Rectal smooth muscle tissue (tissue), 1 donor: Measurements from ENCODE around the gene DDX27.
"Not testable (repeated sequence)": the region's sequence is repeated elsewhere in the genome, so short reads cannot be mapped to it uniquely, and the experiment has no call there.

Experiments
- H3K27ac ChIP-seq: one replicate; pipeline ENCODE4 v1.7.0; 2013; ENCODE audit warnings: low read depth, low read length, inconsistent platforms
- H3K27me3 ChIP-seq: one replicate; pipeline ENCODE4 v1.7.0; 2013; ENCODE audit warnings: low read length; ENCODE audit not compliant: control insufficient read depth, insufficient read depth
- H3K36me3 ChIP-seq: one replicate; pipeline ENCODE4 v1.7.0; 2013; ENCODE audit warnings: low read length; ENCODE audit not compliant: control insufficient read depth, insufficient read depth
- H3K4me1 ChIP-seq: one replicate; pipeline ENCODE4 v1.7.0; 2013; ENCODE audit warnings: low read length; ENCODE audit not compliant: control insufficient read depth, insufficient read depth
- H3K4me3 ChIP-seq: one replicate; pipeline ENCODE4 v1.7.0; 2013; ENCODE audit warnings: low read length
- H3K9ac ChIP-seq: one replicate; pipeline ENCODE4 v1.7.0; 2013; ENCODE audit warnings: low read length

The DDX27 gene

GRCh38 chr20:49185071-49185761, 34.0 kb upstream of the DDX27 start:
- no peak overlapping the region for H3K9ac ChIP-seq

GRCh38 chr20:49186535-49187329, 32.5 kb upstream of the DDX27 start:
- Histone ChIP-seq H3K36me3 (no peaks in the 10 kb centered on the region), H3K4me3 (peak overlapping the region; percentile 78), H3K4me1 (peaks cover 5% of the 10 kb centered on the region), H3K27me3 (no peaks in the 10 kb centered on the region), H3K27ac (peak overlapping the region; percentile 87), H3K9ac (peak overlapping the region; percentile 59)

More at GRCh38 chr20:49185071-49185761, 34.0 kb upstream of the DDX27 start:
- H3K27ac ChIP-seq = no peak overlapping the region
- H3K36me3 ChIP-seq = no peaks in the 10 kb centered on the region
- H3K27me3 ChIP-seq = no peaks in the 10 kb centered on the region
- H3K4me3 ChIP-seq = no peak overlapping the region
- H3K4me1 ChIP-seq = peaks cover 13% of the 10 kb centered on the region

- peak overlapping the region; percentile 78 for H3K4me3 ChIP-seq
- H3K4me1 ChIP-seq = no peaks in the 10 kb centered on the region
- H3K36me3 ChIP-seq = no peaks in the 10 kb centered on the region
- peak overlapping the region; percentile 59 for H3K9ac ChIP-seq
- no peaks in the 10 kb centered on the region for H3K27me3 ChIP-seq
- peak overlapping the region; percentile 87 for H3K27ac ChIP-seq
Observed at GRCh38 chr20:49187330-49187850, 31.8 kb upstream of the DDX27 start.

- Histone ChIP-seq H3K36me3 (no peaks in the 10 kb centered on the region), H3K4me3 (peak within 1 kb of the TSS; percentile 78), H3K27ac (peak within 1 kb of the TSS; percentile 87), H3K4me1 (no peaks in the 10 kb centered on the region), H3K27me3 (no peaks in the 10 kb centered on the region), H3K9ac (peak within 1 kb of the TSS; percentile 59)
Observed at GRCh38 chr20:49187851-49188641, 31.2 kb upstream of the DDX27 start, which contains the start of gene STAU1. Gene STAU1, minus strand, starts transcription at chr20:49188334. Its CDS starts 22,133 bp downstream, at chr20:49166201.

GRCh38 chr20:49192944-49193518, 26.2 kb upstream of the DDX27 start:
- not testable (repeated sequence) for H3K9ac ChIP-seq, H3K27ac ChIP-seq, H3K36me3 ChIP-seq, H3K4me1 ChIP-seq, H3K4me3 ChIP-seq, H3K27me3 ChIP-seq

- Histone ChIP-seq H3K27me3 (no peaks in the 10 kb centered on the region), H3K27ac (no peak overlapping the region), H3K4me3 (no peak overlapping the region), H3K9ac (no peak overlapping the region), H3K4me1 (no peaks in the 10 kb centered on the region), H3K36me3 (no peaks in the 10 kb centered on the region)
Observed at GRCh38 chr20:49199729-49200293, 19.4 kb upstream of the DDX27 start.

GRCh38 chr20:49203011-49203410, 16.2 kb upstream of the DDX27 start:
- Histone ChIP-seq H3K27me3 (no peaks in the 10 kb centered on the region), H3K9ac (no peak overlapping the region), H3K27ac (no peak overlapping the region), H3K4me1 (no peaks in the 10 kb centered on the region), H3K4me3 (no peak overlapping the region), H3K36me3 (no peaks in the 10 kb centered on the region)

- H3K4me1 ChIP-seq = no peaks in the 10 kb centered on the region
- no peak overlapping the region for H3K27ac ChIP-seq
- no peak overlapping the region for H3K9ac ChIP-seq
- no peaks in the 10 kb centered on the region for H3K36me3 ChIP-seq
- H3K27me3 ChIP-seq = no peaks in the 10 kb centered on the region
- no peak overlapping the region for H3K4me3 ChIP-seq
Observed at GRCh38 chr20:49203746-49204145, 15.5 kb upstream of the DDX27 start.

- Histone ChIP-seq H3K27me3 (no peaks in the 10 kb centered on the region), H3K4me3 (no peak overlapping the region), H3K36me3 (no peaks in the 10 kb centered on the region), H3K27ac (no peak overlapping the region), H3K4me1 (no peaks in the 10 kb centered on the region), H3K9ac (no peak overlapping the region)
Observed at GRCh38 chr20:49207076-49207475, 12.1 kb upstream of the DDX27 start.

- Histone ChIP-seq H3K36me3 (no peaks in the 10 kb centered on the region), H3K27ac (no peak overlapping the region), H3K4me1 (no peaks in the 10 kb centered on the region), H3K27me3 (no peaks in the 10 kb centered on the region), H3K4me3 (no peak overlapping the region), H3K9ac (no peak overlapping the region)
Observed at GRCh38 chr20:49210101-49210756, 9.0 kb upstream of the DDX27 start.

- Histone ChIP-seq H3K27ac (no peak overlapping the region), H3K9ac (no peak overlapping the region), H3K4me3 (no peak overlapping the region), H3K4me1 (no peaks in the 10 kb centered on the region), H3K27me3 (no peaks in the 10 kb centered on the region), H3K36me3 (no peaks in the 10 kb centered on the region)
Observed at GRCh38 chr20:49210757-49211110, 8.5 kb upstream of the DDX27 start.
